SU-DHL-6 (cell line): ENCODE data around the gene LAMA3.

Source experiments
- H2AFZ ChIP-seq: fragments of 200-600 bp; sonication (generic); 2 replicates; pipeline ENCODE4 v1.6.1; 2014; ENCODE audit warnings: low read depth, mild to moderate bottlenecking, moderate library complexity, mixed read lengths, antibody characterized with exemption, low read length; ENCODE audit not compliant: severe bottlenecking
- H3F3A ChIP-seq: fragments of 200-600 bp; shearing (Covaris generic); 2 replicates; pipeline ENCODE4 v1.6.0; 2016; ENCODE audit warnings: antibody characterized with exemption, mild to moderate bottlenecking; ENCODE audit not compliant: insufficient read depth
- H3K27ac ChIP-seq: fragments of 200-600 bp; sonication (generic); 2 replicates; pipeline ENCODE4 v1.5.1; 2016; ENCODE audit warnings: low read depth, mild to moderate bottlenecking, low read length, moderate library complexity, mixed read lengths
- H3K27me3 ChIP-seq: fragments of 200-600 bp; sonication (generic), shearing (Covaris generic); 2 replicates; pipeline ENCODE4 v1.6.0; 2014; ENCODE audit warnings: mild to moderate bottlenecking, low read length
- H3K36me3 ChIP-seq: fragments of 200-600 bp; sonication (generic); 2 replicates; pipeline ENCODE4 v1.6.1; 2014; ENCODE audit warnings: mild to moderate bottlenecking, low read length, mixed read lengths
- H3K4me2 ChIP-seq: fragments of 300-600, 200-600 bp; shearing (Covaris generic), sonication (generic); 2 replicates; pipeline ENCODE4 v1.6.0; 2014; ENCODE audit warnings: low read length, low read depth, mild to moderate bottlenecking; ENCODE audit not compliant: poor library complexity, severe bottlenecking
- H3K4me3 ChIP-seq: fragments of 200-600 bp; sonication (generic); 2 replicates; pipeline ENCODE4 v1.5.1; 2014; ENCODE audit warnings: antibody characterized with exemption, low read length, mild to moderate bottlenecking, mixed read lengths; ENCODE audit not compliant: insufficient read depth, poor library complexity, severe bottlenecking
- H3K79me2 ChIP-seq: fragments of 200-600 bp; sonication (generic); 2 replicates; pipeline ENCODE4 v1.6.1; 2014; ENCODE audit warnings: mild to moderate bottlenecking, low read length, moderate library complexity; ENCODE audit not compliant: insufficient read depth
- H3K9ac ChIP-seq: fragments of 200-600 bp; sonication (generic); 2 replicates; pipeline ENCODE4 v1.7.0; 2014; ENCODE audit warnings: mild to moderate bottlenecking, low read length
- H3K9me2 ChIP-seq: fragments of 200-600 bp; sonication (generic); replicated peaks from 2 replicates; pipeline ENCODE4 v1.6.1; 2014; ENCODE audit warnings: low read length; ENCODE audit not compliant: insufficient read depth
- H3K9me3 ChIP-seq: fragments of 200-600 bp; sonication (generic); 2 replicates; pipeline ENCODE4 v1.6.1; 2014; ENCODE audit warnings: low read length, mixed read lengths; ENCODE audit not compliant: insufficient read depth
- H4K20me1 ChIP-seq: fragments of 200-600 bp; sonication (generic); 2 replicates; pipeline ENCODE4 v1.6.1; 2014; ENCODE audit warnings: low read depth, mild to moderate bottlenecking, antibody characterized with exemption, low read length, moderate library complexity, mixed read lengths
- EZH2phosphoT487 ChIP-seq: fragments of 200-600 bp; sonication (generic), shearing (Covaris generic); conservative IDR thresholded peaks from 2 replicates; pipeline ENCODE4 v1.6.1; 2018; ENCODE audit warnings: mild to moderate bottlenecking, antibody characterized with exemption, low read length, moderate library complexity, mixed read lengths
- TF ChIP-seq, protein P1 (sequence below): fragments of 200-600 bp; sonication (generic); IDR thresholded peaks from one replicate; pipeline ENCODE4 v1.5.1; 2017; ENCODE audit warnings: antibody characterized with exemption, mild to moderate bottlenecking, low read length, moderate library complexity; ENCODE audit not compliant: insufficient read depth, poor library complexity, severe bottlenecking

LAMA3 gene

DNA sequence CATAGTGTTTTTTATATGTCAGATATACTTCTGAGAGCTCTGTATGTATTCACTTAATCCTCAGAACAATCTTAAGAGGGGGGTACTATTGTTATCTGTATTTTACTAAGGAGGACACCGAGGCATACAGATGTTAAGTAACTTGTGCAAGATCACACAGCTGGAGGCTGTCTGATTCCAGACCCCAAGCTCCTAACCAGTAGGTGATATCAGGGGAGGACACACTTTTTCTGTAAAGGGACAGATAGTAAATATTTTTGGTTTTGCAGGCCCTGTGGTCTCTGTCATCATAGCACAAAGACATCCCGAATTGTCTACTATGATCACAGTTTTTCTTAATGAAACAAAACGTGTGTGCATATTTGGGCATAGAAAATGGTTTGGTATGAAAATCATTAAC, 143.7 kb downstream of the LAMA3 start:
- no peak overlapping the region for H3K4me3 ChIP-seq
- H3K9ac ChIP-seq: no peak overlapping the region

DNA sequence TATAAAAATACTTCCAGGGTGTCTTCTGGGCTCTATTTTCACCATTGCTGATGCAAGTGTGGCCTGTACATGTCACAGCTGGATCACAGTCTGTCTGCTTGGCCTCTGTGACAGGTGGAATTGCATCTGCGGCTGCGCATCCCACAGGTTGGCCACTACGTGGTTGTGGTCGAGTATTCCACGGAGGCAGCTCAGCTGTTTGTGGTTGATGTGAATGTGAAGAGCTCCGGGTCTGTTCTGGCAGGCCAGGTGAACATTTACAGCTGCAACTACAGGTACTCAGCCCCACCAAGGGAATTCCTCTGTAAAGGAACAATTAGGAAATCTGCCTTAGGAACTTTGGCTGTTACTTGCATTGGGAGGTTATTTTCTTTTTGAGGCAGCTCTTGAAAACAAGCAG, 144.5 kb downstream of the LAMA3 start:
- Histone ChIP-seq H3K9ac (no peak overlapping the region), H3K4me2 (no peak overlapping the region), H3K79me2 (no peaks in the 10 kb centered on the region), H3K36me3 (no peaks in the 10 kb centered on the region), H2AFZ (no peak overlapping the region), H4K20me1 (no peaks in the 10 kb centered on the region), H3K27me3 (no peaks in the 10 kb centered on the region), H3K9me2 (no peaks in the 10 kb centered on the region), H3K9me3 (no peaks in the 10 kb centered on the region), H3K4me3 (no peak overlapping the region), H3K27ac (no peak overlapping the region), H3F3A (no peaks in the 10 kb centered on the region)
- TF ChIP-seq, protein P1, sequence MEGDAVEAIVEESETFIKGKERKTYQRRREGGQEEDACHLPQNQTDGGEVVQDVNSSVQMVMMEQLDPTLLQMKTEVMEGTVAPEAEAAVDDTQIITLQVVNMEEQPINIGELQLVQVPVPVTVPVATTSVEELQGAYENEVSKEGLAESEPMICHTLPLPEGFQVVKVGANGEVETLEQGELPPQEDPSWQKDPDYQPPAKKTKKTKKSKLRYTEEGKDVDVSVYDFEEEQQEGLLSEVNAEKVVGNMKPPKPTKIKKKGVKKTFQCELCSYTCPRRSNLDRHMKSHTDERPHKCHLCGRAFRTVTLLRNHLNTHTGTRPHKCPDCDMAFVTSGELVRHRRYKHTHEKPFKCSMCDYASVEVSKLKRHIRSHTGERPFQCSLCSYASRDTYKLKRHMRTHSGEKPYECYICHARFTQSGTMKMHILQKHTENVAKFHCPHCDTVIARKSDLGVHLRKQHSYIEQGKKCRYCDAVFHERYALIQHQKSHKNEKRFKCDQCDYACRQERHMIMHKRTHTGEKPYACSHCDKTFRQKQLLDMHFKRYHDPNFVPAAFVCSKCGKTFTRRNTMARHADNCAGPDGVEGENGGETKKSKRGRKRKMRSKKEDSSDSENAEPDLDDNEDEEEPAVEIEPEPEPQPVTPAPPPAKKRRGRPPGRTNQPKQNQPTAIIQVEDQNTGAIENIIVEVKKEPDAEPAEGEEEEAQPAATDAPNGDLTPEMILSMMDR: no peak
- no peak for TF ChIP-seq EZH2phosphoT487

More for the DNA sequence above, 143.7 kb downstream of the LAMA3 start:
- no peaks in the 10 kb centered on the region for H3K9me3 ChIP-seq
- no peaks in the 10 kb centered on the region for H3K27me3 ChIP-seq
- no peaks in the 10 kb centered on the region for H3K9me2 ChIP-seq
- no peak overlapping the region for H3K27ac ChIP-seq
- no peaks in the 10 kb centered on the region for H3K36me3 ChIP-seq
- H4K20me1 ChIP-seq: no peaks in the 10 kb centered on the region
- no peak overlapping the region for H2AFZ ChIP-seq
- no peak overlapping the region for H3K4me2 ChIP-seq
- TF ChIP-seq EZH2phosphoT487: no peak
- TF ChIP-seq, protein P1: no peak
- H3F3A ChIP-seq: no peaks in the 10 kb centered on the region
- no peaks in the 10 kb centered on the region for H3K79me2 ChIP-seq

GRCh38 chr18:23835091-23835490, 145.8 kb downstream of the LAMA3 start:
- TF ChIP-seq, protein P1: no peak
- no peak for TF ChIP-seq EZH2phosphoT487
- no peak overlapping the region for H3K4me2 ChIP-seq
- no peaks in the 10 kb centered on the region for H4K20me1 ChIP-seq
- no peak overlapping the region for H3K4me3 ChIP-seq
- H3K27ac ChIP-seq: no peak overlapping the region
- H3K9me2 ChIP-seq: no peaks in the 10 kb centered on the region
- no peaks in the 10 kb centered on the region for H3K9me3 ChIP-seq
- no peaks in the 10 kb centered on the region for H3K36me3 ChIP-seq
- H3K9ac ChIP-seq: no peak overlapping the region
- no peaks in the 10 kb centered on the region for H3K79me2 ChIP-seq
- H3K27me3 ChIP-seq: no peaks in the 10 kb centered on the region
- no peak overlapping the region for H2AFZ ChIP-seq
- no peaks in the 10 kb centered on the region for H3F3A ChIP-seq
